Upper lobe of right lung (tissue), 1 donor: ENCODE measurements around the gene CDK12. TPM values are rescaled to one million over a fixed set of nuclear protein-coding genes. Genes with fewer than 3 reads are reported as not detected.
A peak's percentile ranks its signal among the peaks of the same experiment; 100 is the strongest.

Source experiments
- ATAC-seq: fragments of 200-7000 bp; cut with Tn5 transposase; one replicate; pipeline ENCODE4 v1.9.1; 2020; ENCODE audit warnings: mild to moderate bottlenecking, moderate library complexity
- DNase-seq: peaks from one replicate; pipeline ENCODE4 v3.0.0-alpha.2; 2020
- H3K27ac ChIP-seq: fragments of 200-600 bp; one replicate; pipeline ENCODE4 v1.8.0; 2022
- H3K27me3 ChIP-seq: fragments of 200-600 bp; one replicate; pipeline ENCODE4 v1.8.0; 2022; ENCODE audit warnings: mild to moderate bottlenecking
- H3K36me3 ChIP-seq: fragments of 200-600 bp; one replicate; pipeline ENCODE4 v1.8.0; 2022
- H3K4me1 ChIP-seq: fragments of 200-600 bp; one replicate; pipeline ENCODE4 v1.8.0; 2022
- H3K4me3 ChIP-seq: fragments of 200-600 bp; one replicate; pipeline ENCODE4 v1.8.0; 2022; ENCODE audit warnings: mild to moderate bottlenecking
- H3K9me3 ChIP-seq: fragments of 200-600 bp; one replicate; pipeline ENCODE4 v1.8.0; 2022
- intact Hi-C: fragments of 100-400 bp; cut with DNase I; formaldehyde crosslinking; loops from one replicate; pipeline ENCODE4 v1.11.0; 2022
- total RNA-seq: library from RNA; stranded (reverse); fragmentation: NEBNext Ultra II Directional; extraction: Animal tissue kit (Norgen Biotek cat#: 25700); gene quantifications from one replicate; pipeline ENCODE4 v1.2.1, GENCODE V29; 2021
- TF ChIP-seq, protein P1 (sequence below): fragments of 200-600 bp; IDR thresholded peaks from one replicate; pipeline ENCODE4 v1.8.0; 2022; ENCODE audit warnings: antibody characterized with exemption
- donor health status: DM: no; HTN: yes; CAD: no; lungs with severe emphysema.

CDK12 gene
- total RNA-seq, 1 donor from 2014 or later, result 53.6 TPM

DNA sequence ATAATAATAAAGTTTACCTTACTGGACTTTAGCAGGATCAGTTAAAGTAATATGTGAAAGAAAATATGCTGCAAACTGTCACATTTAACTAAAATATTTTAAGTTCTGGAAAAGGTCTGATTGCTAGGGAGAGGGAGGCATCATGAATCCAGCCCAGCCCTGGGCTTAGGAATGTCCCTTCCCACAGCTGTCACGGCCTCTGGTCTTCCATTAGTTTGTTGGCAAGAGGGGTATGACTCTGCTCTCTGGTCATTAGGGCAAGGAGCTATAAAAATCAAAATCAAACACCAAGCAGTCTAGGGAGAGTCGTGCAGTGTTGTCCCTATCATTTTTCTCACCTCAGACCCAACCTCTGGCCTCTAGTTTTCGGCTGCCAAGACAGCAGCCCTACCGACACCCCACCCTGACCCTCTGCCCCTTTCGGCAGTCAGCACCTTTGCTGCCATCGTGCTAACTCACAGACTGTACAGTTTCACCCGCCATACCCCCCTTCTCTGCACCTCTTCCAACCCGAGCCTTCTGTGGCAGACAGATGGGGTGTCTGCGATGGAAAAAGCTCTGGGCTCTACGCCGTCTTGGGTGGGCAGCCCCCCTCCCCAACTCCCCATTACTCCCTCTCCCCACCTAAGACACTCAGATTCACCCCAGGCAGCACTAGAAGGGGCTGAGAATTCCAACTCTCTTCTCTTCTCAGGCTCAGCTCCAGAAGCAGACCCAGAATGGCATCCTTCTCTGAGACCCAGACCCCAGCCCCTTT lies 105.0 kb downstream of the CDK12 start:
- H3K4me1 ChIP-seq, result no peaks in the 10 kb centered on the region
- DNase-seq (no peak), ATAC-seq (no peak)
- H3K9me3 ChIP-seq, result no peaks in the 10 kb centered on the region
- no peaks in the 10 kb centered on the region for H3K27me3 ChIP-seq
- no peak overlapping the region for H3K27ac ChIP-seq
- H3K4me3 ChIP-seq, result no peak overlapping the region
- intact Hi-C loops, result no loop called here
- TF ChIP-seq, protein P1, sequence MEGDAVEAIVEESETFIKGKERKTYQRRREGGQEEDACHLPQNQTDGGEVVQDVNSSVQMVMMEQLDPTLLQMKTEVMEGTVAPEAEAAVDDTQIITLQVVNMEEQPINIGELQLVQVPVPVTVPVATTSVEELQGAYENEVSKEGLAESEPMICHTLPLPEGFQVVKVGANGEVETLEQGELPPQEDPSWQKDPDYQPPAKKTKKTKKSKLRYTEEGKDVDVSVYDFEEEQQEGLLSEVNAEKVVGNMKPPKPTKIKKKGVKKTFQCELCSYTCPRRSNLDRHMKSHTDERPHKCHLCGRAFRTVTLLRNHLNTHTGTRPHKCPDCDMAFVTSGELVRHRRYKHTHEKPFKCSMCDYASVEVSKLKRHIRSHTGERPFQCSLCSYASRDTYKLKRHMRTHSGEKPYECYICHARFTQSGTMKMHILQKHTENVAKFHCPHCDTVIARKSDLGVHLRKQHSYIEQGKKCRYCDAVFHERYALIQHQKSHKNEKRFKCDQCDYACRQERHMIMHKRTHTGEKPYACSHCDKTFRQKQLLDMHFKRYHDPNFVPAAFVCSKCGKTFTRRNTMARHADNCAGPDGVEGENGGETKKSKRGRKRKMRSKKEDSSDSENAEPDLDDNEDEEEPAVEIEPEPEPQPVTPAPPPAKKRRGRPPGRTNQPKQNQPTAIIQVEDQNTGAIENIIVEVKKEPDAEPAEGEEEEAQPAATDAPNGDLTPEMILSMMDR, result no peak
- peaks cover 48% of the 10 kb centered on the region for H3K36me3 ChIP-seq

DNA sequence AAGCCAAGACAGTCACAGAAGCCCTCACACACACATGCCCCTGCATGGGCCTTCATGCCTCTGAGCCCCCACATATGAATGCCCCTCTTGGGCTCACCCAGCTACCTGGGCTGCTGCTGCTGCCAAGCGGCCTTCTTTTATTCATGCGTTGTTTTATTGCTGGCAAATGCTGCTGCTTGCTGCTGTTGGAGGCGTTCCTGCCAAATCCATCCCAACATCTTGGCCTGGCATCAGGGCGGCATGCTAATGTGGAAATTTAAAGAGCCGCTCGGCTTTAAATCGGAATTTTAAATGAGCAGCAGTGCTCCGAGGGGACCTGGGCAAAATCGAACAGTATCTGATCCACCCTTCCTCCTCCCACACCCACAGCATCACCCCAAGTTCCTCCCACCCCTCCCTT lies 107.4 kb downstream of the CDK12 start:
- Histone ChIP-seq H3K4me1 (no peaks in the 10 kb centered on the region), H3K9me3 (no peaks in the 10 kb centered on the region), H3K4me3 (no peak overlapping the region), H3K27ac (no peak overlapping the region), H3K36me3 (peaks cover 42% of the 10 kb centered on the region), H3K27me3 (no peaks in the 10 kb centered on the region)
- ATAC-seq, result no peak
- no peak for DNase-seq
- intact Hi-C loops, result no loop called here
- TF ChIP-seq, protein P1, result no peak

DNA sequence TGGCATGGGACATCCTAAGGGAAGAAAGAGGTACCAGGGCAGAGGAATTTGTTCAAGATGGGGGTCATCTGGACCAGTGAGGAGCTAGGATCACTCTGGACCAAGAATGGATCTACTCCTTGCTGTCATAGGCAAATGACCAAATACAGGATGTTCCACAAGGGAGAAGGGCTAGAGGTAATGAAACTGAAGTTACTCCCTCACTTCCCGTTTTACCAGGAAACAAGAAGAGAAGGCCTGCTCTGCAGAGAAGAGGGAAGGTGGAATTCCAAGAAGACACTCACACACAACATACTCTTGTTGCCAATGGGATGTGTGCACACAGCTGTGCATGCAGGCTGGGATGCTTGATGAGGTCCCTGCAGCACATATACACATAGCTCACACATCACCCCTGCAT lies 107.8 kb downstream of the CDK12 start:
- TF ChIP-seq, protein P1, result no peak
- no peak overlapping the region for H3K4me3 ChIP-seq
- DNase-seq (no peak), ATAC-seq (peak; percentile 34)
- H3K36me3 ChIP-seq, result peaks cover 42% of the 10 kb centered on the region
- intact Hi-C loops, result no loop called here
- no peak overlapping the region for H3K27ac ChIP-seq
- H3K27me3 ChIP-seq, result no peaks in the 10 kb centered on the region
- peaks cover 1% of the 10 kb centered on the region for H3K4me1 ChIP-seq
- H3K9me3 ChIP-seq, result no peaks in the 10 kb centered on the region

DNA sequence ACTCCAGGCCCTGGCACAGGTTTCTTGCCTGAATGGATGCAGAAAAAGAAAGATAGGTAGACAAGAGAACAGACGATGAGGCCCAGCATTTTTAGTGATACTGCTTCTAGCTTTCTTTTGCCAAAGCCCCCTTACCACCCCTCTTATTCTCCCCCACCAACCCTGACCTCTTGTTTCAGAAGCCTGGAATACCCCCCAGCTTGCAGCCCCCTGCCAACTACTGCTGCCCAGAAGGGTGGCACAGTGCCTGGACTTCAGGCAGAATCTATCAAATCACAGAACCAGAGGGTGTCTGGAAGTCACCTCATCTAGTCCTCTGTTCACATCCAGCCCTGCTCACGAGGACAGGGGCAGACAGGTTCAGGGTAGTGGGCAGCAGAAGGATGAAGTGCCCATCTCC lies 110.8 kb downstream of the CDK12 start:
- Histone ChIP-seq H3K4me3 (no peak overlapping the region), H3K9me3 (no peaks in the 10 kb centered on the region), H3K27me3 (no peaks in the 10 kb centered on the region), H3K4me1 (peaks cover 3% of the 10 kb centered on the region), H3K27ac (no peak overlapping the region), H3K36me3 (peaks cover 15% of the 10 kb centered on the region)
- ATAC-seq (no peak), DNase-seq (no peak)
- intact Hi-C loops, result no loop called here
- TF ChIP-seq, protein P1, result no peak

DNA sequence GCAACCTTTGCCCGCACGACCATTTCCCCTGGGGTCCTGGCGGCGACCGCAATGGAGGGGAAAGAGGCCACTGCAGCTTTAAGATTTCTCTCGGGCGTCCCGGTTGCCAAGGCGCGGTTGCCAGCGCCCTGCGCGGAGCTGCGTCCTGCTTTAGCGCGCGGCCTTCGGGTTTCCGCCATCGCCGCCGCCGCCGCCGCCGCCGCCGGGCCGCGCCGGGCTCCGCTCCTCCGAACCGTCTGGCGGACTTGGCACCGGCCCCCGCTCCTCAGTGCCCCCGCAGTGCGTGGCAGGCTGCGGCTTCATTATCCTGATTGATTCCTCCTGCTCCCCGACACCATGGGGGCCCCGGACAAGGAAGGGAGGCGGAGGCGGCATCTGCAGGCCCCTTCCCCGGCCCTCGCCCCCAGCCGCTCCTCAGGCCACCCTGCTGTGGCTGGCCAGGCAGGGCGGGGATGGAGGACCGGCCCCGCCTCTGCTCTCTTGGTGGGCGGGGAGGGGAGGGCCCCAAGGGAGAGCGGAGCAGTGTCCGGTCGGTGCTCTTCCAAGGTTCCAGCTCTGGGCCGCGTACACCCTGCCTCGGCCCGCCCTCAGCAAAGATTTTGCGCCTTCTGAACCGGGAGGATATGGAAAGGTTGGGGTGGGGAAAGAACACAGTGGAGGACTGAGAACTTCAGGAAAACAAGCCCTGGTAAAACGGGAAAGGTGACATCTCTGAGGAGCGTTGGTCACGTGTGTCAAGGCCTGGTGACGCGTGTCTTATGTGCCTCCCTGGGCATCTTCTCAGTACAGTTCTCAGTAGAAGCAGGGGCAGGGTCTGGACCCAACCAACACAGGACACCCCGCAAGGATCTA lies 112.4 kb downstream of the CDK12 start:
- DNase-seq, result peak; percentile 85

More for the DNA sequence above, 112.4 kb downstream of the CDK12 start:
- H3K9me3 ChIP-seq, result no peaks in the 10 kb centered on the region
- TF ChIP-seq, protein P1, result no peak
- H3K27ac ChIP-seq, result peak overlapping the region; percentile 31
- ATAC-seq, result peak; percentile 93
- intact Hi-C loops, result no loop called here
- no peaks in the 10 kb centered on the region for H3K27me3 ChIP-seq
- H3K36me3 ChIP-seq, result peaks cover 6% of the 10 kb centered on the region
- H3K4me1 ChIP-seq, result peaks cover 3% of the 10 kb centered on the region
- H3K4me3 ChIP-seq, result peak overlapping the region; percentile 73
